SK-N-SH (cell line): ENCODE measurements around the gene SELENOS. TPM values are rescaled to one million over a fixed set of nuclear protein-coding genes. Genes with fewer than 3 reads are reported as not detected.
A peak's percentile ranks its signal among the peaks of the same experiment; 100 is the strongest.

Experiments
- CTCF ChIA-PET: fragments of 300-600, 350-600 bp; formaldehyde crosslinking; extraction: SDS; loops from one replicate; lab custom pipeline; 2021; lab: Yijun Ruan, JAX
- POLR2A ChIA-PET: fragments of 350-600 bp; sonication (Branson Sonifier 250); formaldehyde crosslinking; extraction: SDS; loops from one replicate; lab custom pipeline; 2020; ENCODE audit warnings: antibody characterized with exemption, inconsistent platforms; lab: Yijun Ruan, JAX
- DNase-seq: peaks from one replicate; pipeline ENCODE4 v3.0.0; 2012
- H2AFZ ChIP-seq: fragments of 200-600 bp; sonication (generic); 2 replicates; pipeline ENCODE4 v1.8.1; 2016; ENCODE audit warnings: antibody characterized with exemption, mild to moderate bottlenecking, low read depth
- H3F3A ChIP-seq: fragments of 200-600 bp; sonication (generic); replicated peaks from 2 replicates; pipeline ENCODE3; 2016; ENCODE audit warnings: antibody characterized with exemption, mild to moderate bottlenecking; ENCODE audit not compliant: insufficient read depth
- H3K27ac ChIP-seq, 2 experiments: fragments of 200-500 bp in 1 of 2; fragments of 200-600 bp in 1 of 2; sonication (Bioruptor generic) in 1 of 2; sonication (generic), shearing (Covaris generic) in 1 of 2; 2 replicates each; pipeline versions ENCODE4 v1.5.1 to v1.6.1; 2014 to 2016; ENCODE audit warnings: low read depth in 2 of 2, inconsistent platforms in 1 of 2, low read length in 1 of 2, mild to moderate bottlenecking in 1 of 2, mixed read lengths in 1 of 2
- H3K27me3 ChIP-seq: fragments of 200-600 bp; sonication (generic), shearing (Covaris generic); 2 replicates; pipeline ENCODE4 v1.6.1; 2016; ENCODE audit warnings: mixed run types; ENCODE audit not compliant: insufficient read depth
- H3K36me3 ChIP-seq, 2 experiments: fragments of 200-500 bp in 1 of 2; fragments of 200-600 bp in 1 of 2; sonication (Bioruptor generic) in 1 of 2; sonication (generic) in 1 of 2; replicated peaks in 1 of 2; 2 replicates each; pipeline versions ENCODE3 to v1.5.1; 2014 to 2016; ENCODE audit warnings: low read length in 1 of 2, mild to moderate bottlenecking in 1 of 2; ENCODE audit not compliant: insufficient read depth in 2 of 2, control insufficient read depth in 1 of 2
- H3K4me1 ChIP-seq, 2 experiments: fragments of 200-500 bp in 1 of 2; fragments of 200-600 bp in 1 of 2; sonication (Bioruptor generic) in 1 of 2; sonication (generic), shearing (Covaris generic) in 1 of 2; 2 replicates each; pipeline versions ENCODE4 v1.5.1 to v1.6.1; 2014 to 2016; ENCODE audit warnings: low read depth in 1 of 2, low read length in 1 of 2, mixed run types in 1 of 2; ENCODE audit not compliant: insufficient read depth in 2 of 2, control insufficient read depth in 1 of 2
- H3K4me2 ChIP-seq: fragments of 200-600 bp; sonication (generic), shearing (Covaris generic); 2 replicates; pipeline ENCODE4 v1.6.1; 2017; ENCODE audit warnings: mixed run types
- H3K4me3 ChIP-seq, 2 experiments: fragments of 200-500 bp in 1 of 2; fragments of 200-600 bp in 1 of 2; sonication (Bioruptor generic) in 1 of 2; sonication (generic), shearing (Covaris generic) in 1 of 2; 2 replicates each; pipeline versions ENCODE4 v1.5.1 to v1.8.1; 2014 to 2016; ENCODE audit warnings: low read depth in 2 of 2, inconsistent platforms in 1 of 2, low read length in 1 of 2, mild to moderate bottlenecking in 1 of 2, mixed read lengths in 1 of 2, moderate library complexity in 1 of 2
- H3K79me2 ChIP-seq: fragments of 200-600 bp; sonication (generic); 2 replicates; pipeline ENCODE4 v1.8.1; 2017; ENCODE audit warnings: mild to moderate bottlenecking; ENCODE audit not compliant: insufficient read depth
- H3K9ac ChIP-seq: fragments of 200-600 bp; sonication (generic); 2 replicates; pipeline ENCODE4 v1.6.1; 2017; ENCODE audit warnings: mixed run types
- H3K9me2 ChIP-seq: fragments of 200-600 bp; sonication (generic); 2 replicates; pipeline ENCODE4 v1.6.1; 2017; ENCODE audit warnings: mixed run types
- H3K9me3 ChIP-seq: fragments of 200-600 bp; sonication (generic); 2 replicates; pipeline ENCODE4 v1.6.1; 2017; ENCODE audit warnings: mixed run types, mild to moderate bottlenecking, moderate library complexity
- H4K20me1 ChIP-seq: fragments of 200-600 bp; sonication (generic); 2 replicates; pipeline ENCODE4 v1.6.1; 2017; ENCODE audit warnings: mild to moderate bottlenecking, mixed run types; ENCODE audit not compliant: insufficient read depth
- CHD2 ChIP-seq: fragments of 150-350 bp; IDR thresholded peaks from 2 replicates; pipeline ENCODE4 v1.6.1; 2018; ENCODE audit warnings: low read length; ENCODE audit not compliant: partially characterized antibody
- ELF1 ChIP-seq: IDR thresholded peaks from 2 replicates; pipeline ENCODE4 v1.4.0; 2012
- EP300 ChIP-seq, 2 experiments: IDR thresholded peaks; 2 replicates each; pipeline versions ENCODE4 v1.4.0 to v1.6.1; 2012; ENCODE audit warnings: borderline replicate concordance in 1 of 2, low read depth in 1 of 2, low read length in 1 of 2
- EZH2phosphoT487 ChIP-seq: fragments of 200-600 bp; sonication (generic); IDR thresholded peaks from 2 replicates; pipeline ENCODE4 v1.6.1; 2017; ENCODE audit warnings: low read depth, mixed run types, mild to moderate bottlenecking, antibody characterized with exemption, moderate library complexity, borderline replicate concordance
- GABPA ChIP-seq: IDR thresholded peaks from 2 replicates; pipeline ENCODE4 v1.4.0; 2012; ENCODE audit warnings: low read depth, mild to moderate bottlenecking
- GATA2 ChIP-seq: sonication (generic); formaldehyde crosslinking; IDR thresholded peaks from 2 replicates; pipeline ENCODE4 v1.5.0; 2020; ENCODE audit warnings: mild to moderate bottlenecking, missing genetic modification reagents
- IRF3 ChIP-seq: fragments of 150-350 bp; IDR thresholded peaks from 2 replicates; pipeline ENCODE4 v1.6.1; 2016; ENCODE audit warnings: mild to moderate bottlenecking, low read depth, low read length
- MEF2A ChIP-seq: IDR thresholded peaks from 2 replicates; pipeline ENCODE4 v1.4.0; 2012; ENCODE audit warnings: low read depth, borderline replicate concordance
- MXI1 ChIP-seq: IDR thresholded peaks from 2 replicates; pipeline ENCODE4 v1.6.1; 2012; ENCODE audit warnings: mild to moderate bottlenecking, low read depth, low read length, improper control_type of control experiment
- NRF1 ChIP-seq: IDR thresholded peaks from 2 replicates; pipeline ENCODE4 v1.6.1; 2012; ENCODE audit warnings: low read depth, mild to moderate bottlenecking, low read length
- POLR2AphosphoS5 ChIP-seq: IDR thresholded peaks from 2 replicates; pipeline ENCODE4 v1.6.1; 2012; ENCODE audit warnings: low read depth, low read length
- RFX5 ChIP-seq: IDR thresholded peaks from 2 replicates; pipeline ENCODE4 v1.6.1; 2012; ENCODE audit warnings: mild to moderate bottlenecking, improper control_type of control experiment, low read length
- TAF1 ChIP-seq: IDR thresholded peaks from 2 replicates; pipeline ENCODE4 v1.6.1; 2012; ENCODE audit warnings: low read depth, mild to moderate bottlenecking, low read length, moderate library complexity, borderline replicate concordance
- USF1 ChIP-seq: IDR thresholded peaks from 2 replicates; pipeline ENCODE4 v1.4.0; 2012; ENCODE audit warnings: low read depth, borderline replicate concordance
- USF2 ChIP-seq: fragments of 150-350 bp; IDR thresholded peaks from 2 replicates; pipeline ENCODE4 v1.6.1; 2017; ENCODE audit warnings: antibody characterized with exemption, low read length, low read depth, borderline replicate concordance
- YY1 ChIP-seq: IDR thresholded peaks from 2 replicates; pipeline ENCODE4 v1.4.0; 2012; ENCODE audit warnings: low read depth, mild to moderate bottlenecking
- WGBS: methylation state at CpG from one replicate; pipeline ENCODE4 v1.1.6; 2017; ENCODE audit warnings: low lambda C conversion rate; 5-methylcytosine and 5-hydroxymethylcytosine counted together
- polyA plus RNA-seq, 3 experiments: library from polyadenylated mRNA; depleted of rRNA; stranded (reverse); fragments of >200 nt; gene quantifications; 2 replicates each; pipeline ENCODE4 v1.2.3, GENCODE V29; 2012

Gene SELENOS
- polyA plus RNA-seq (2012; rRNA removed): 101 and 124 TPM in 2 replicates
- 124 and 132 TPM in 2 replicates for polyA plus RNA-seq (2012; cell fraction: cytosol; rRNA removed)
- polyA plus RNA-seq (2012; cell fraction: nucleus; rRNA removed): 48.8 and 75.5 TPM in 2 replicates

GRCh38 chr15:101277038-101277822 is at the start of gene SELENOS:
Gene SELENOS, minus strand, starts transcription at chr15:101277485. Its CDS starts 68 bp downstream, at chr15:101277417.
- peak within 1 kb of the TSS; percentile 91 to 97 for H3K4me3 ChIP-seq

More at GRCh38 chr15:101277038-101277822, at the start of gene SELENOS:
- peak; percentile 97 for DNase-seq
- H2AFZ ChIP-seq: peak within 1 kb of the TSS; percentile 88; the same call in 1 of the 2 replicates
- peaks cover 48 to 59% of the 10 kb centered on the region in 2 experiments for H3K36me3 ChIP-seq
- no peaks in the 10 kb centered on the region for H3K27me3 ChIP-seq
- H3K9ac ChIP-seq: peak within 1 kb of the TSS; percentile 89
- POLR2A ChIA-PET: no interaction called here
- peaks cover 3 to 32% of the 10 kb centered on the region in 2 experiments; a peak in 2 of 4 replicates for H3K4me1 ChIP-seq
- CTCF ChIA-PET: interaction anchor here (0.6 to 2.1 kb wide), 7 partner anchors 12 to 271 kb away, joined by 3 to 13 read pairs (median 4); partner anchors contain the start of gene SNRPA1
- peaks cover 19% of the 10 kb centered on the region for H3F3A ChIP-seq
- WGBS: under 1% methylated on average over 24 of the region's 91 CpGs
- no peaks in the 10 kb centered on the region for H3K9me2 ChIP-seq
- peaks cover 13% of the 10 kb centered on the region for H4K20me1 ChIP-seq
- no peaks in the 10 kb centered on the region for H3K9me3 ChIP-seq
- peaks cover 31% of the 10 kb centered on the region for H3K79me2 ChIP-seq
- peak; percentile 33; the same call in 1 of the 2 replicates for TF ChIP-seq USF2
- TF ChIP-seq CHD2: peak; percentile 28
- no peak for TF ChIP-seq IRF3
- no peak for TF ChIP-seq MEF2A
- TF ChIP-seq POLR2AphosphoS5: peak; percentile 49
- TF ChIP-seq EZH2phosphoT487: no peak
- TF ChIP-seq NRF1: 0 out of 2 replicates have a peak, but pooled peaks have one; percentile 7
- TF ChIP-seq GATA2 (CRISPR knock-in tag): 0 out of 2 replicates have a peak, but pooled peaks have one; percentile 9
- peak; percentile 89 for TF ChIP-seq RFX5
- peak; percentile 64 for TF ChIP-seq GABPA
- peak; percentile 20; the same call in 1 of the 2 replicates for TF ChIP-seq TAF1
- TF ChIP-seq EP300 (IDR thresholded peaks at IDR 0.05; ENCODE audit: borderline replicate concordance in 1 of 2, low read depth in 1 of 2, low read length in 1 of 2): peak in 1 of 2 experiments; percentile 43; a peak in 1 of 4 replicates
- peak; percentile 95 for TF ChIP-seq MXI1
- TF ChIP-seq ELF1: no peak; the same call in 1 of the 2 replicates
- TF ChIP-seq YY1: peak; percentile 50
- peak; percentile 50; the same call in 1 of the 2 replicates for TF ChIP-seq USF1
- H3K27ac ChIP-seq: peak within 1 kb of the TSS; percentile 75 to 86
- H3K4me2 ChIP-seq: peak within 1 kb of the TSS; percentile 79
